Kidney (tissue), 22 donors: ENCODE data around the gene SYT15. TPM values are rescaled to one million over a fixed set of nuclear protein-coding genes. Genes with fewer than 3 reads are reported as not detected.
"Not testable (repeated sequence)": the region's sequence is repeated elsewhere in the genome, so short reads cannot be mapped to it uniquely, and the experiment has no call there.

ENCODE experiments used
- DNase-seq, 5 donors: peaks; one replicate each; pipeline ENCODE4 v3.0.0-alpha.2; 2013 to 2020
- FAIRE-seq: peaks from 2 replicates; lab custom pipeline; 2012; peaks lifted over from hg19 to GRCh38; lab: Jason Lieb, UNC
- H3K27ac ChIP-seq, 2 donors: one replicate each; pipeline ENCODE4 v1.7.0; 2013; ENCODE audit warnings: low read depth in 2 of 2, low read length in 2 of 2, inconsistent platforms in 1 of 2
- H3K27me3 ChIP-seq: one replicate; pipeline ENCODE4 v1.7.1; 2013; ENCODE audit warnings: low read length, inconsistent platforms; ENCODE audit not compliant: control insufficient read depth, insufficient read depth
- H3K36me3 ChIP-seq, 3 donors: one replicate each; pipeline versions ENCODE4 v1.7.0 to v1.7.1; 2013; ENCODE audit warnings: low read length in 3 of 3, control low read depth in 1 of 3, inconsistent platforms in 1 of 3; ENCODE audit not compliant: insufficient read depth in 3 of 3, control insufficient read depth in 2 of 3
- H3K4me1 ChIP-seq, 3 donors: one replicate each; pipeline versions ENCODE4 v1.7.0 to v1.7.1; 2013; ENCODE audit warnings: low read length in 3 of 3, inconsistent platforms in 1 of 3, low read depth in 1 of 3; ENCODE audit not compliant: control insufficient read depth in 2 of 3, insufficient read depth in 2 of 3
- H3K4me3 ChIP-seq, 3 donors: one replicate each; pipeline versions ENCODE4 v1.7.0 to v1.8.1; 2013; ENCODE audit warnings: low read length in 3 of 3, control low read depth in 1 of 3, inconsistent platforms in 1 of 3
- H3K9ac ChIP-seq, 3 donors: one replicate each; pipeline versions ENCODE4 v1.7.0 to v1.7.1; 2013; ENCODE audit warnings: low read length in 3 of 3, control low read depth in 1 of 3, inconsistent platforms in 1 of 3
- H3K9me3 ChIP-seq, 3 donors: one replicate each; pipeline versions ENCODE4 v1.7.0 to v1.7.1; 2013; ENCODE audit warnings: low read length in 3 of 3, control low read depth in 1 of 3, inconsistent platforms in 1 of 3; ENCODE audit not compliant: control insufficient read depth in 2 of 3, insufficient read depth in 1 of 3
- intact Hi-C: fragments of 100-400 bp; cut with DNase I; formaldehyde crosslinking; loops from one replicate; pipeline ENCODE4 v1.11.1; 2022
- long read RNA-seq, 10 donors: library from polyadenylated mRNA in 1 of 10; unstranded in 1 of 10; transcript quantifications; one replicate each; pipeline ENCODE4 v2.0.0 and lab custom pipeline, GENCODE V29; 2021 to 2026
- polyA plus RNA-seq: library from polyadenylated mRNA; stranded (reverse); fragments of 350-450 nt; fragmentation: Illumina TruSeq; extraction: RNeasy Lipid Tissue Mini Kit (QIAGEN cat#74804); gene quantifications from one replicate; pipeline ENCODE4 v1.2.3, GENCODE V29; 2014; ENCODE audit warnings: low read depth, low replicate concordance; ENCODE audit not compliant: insufficient read depth
- total RNA-seq: library from RNA; stranded (reverse); fragmentation: NEBNext Ultra II Directional; extraction: Animal tissue kit (Norgen Biotek cat#: 25700); gene quantifications from one replicate; pipeline ENCODE4 v1.2.1, GENCODE V29; 2021
- TF ChIP-seq, protein P1 (sequence below): IDR thresholded peaks from 3 replicates; pipeline ENCODE4 v1.5.1; 2012; ENCODE audit warnings: mild to moderate bottlenecking, moderate library complexity, borderline replicate concordance; ENCODE audit not compliant: insufficient read depth; ENCODE audit errors: extremely low read depth
- donor health status: control.
- donor health status: control.
- donor health status: control.
- donor health status: control.
- donor health status: control.
- donor health status: DM: yes; HTN: yes; CAD: no.
- donor health status: Normal renal cell carcinoma (clear cell type).

Gene SYT15
- total RNA-seq: 12.7 TPM
- polyA plus RNA-seq: 2.1 TPM
- long read RNA-seq, donor 1, partial matches to known transcripts: 0 of 6 reads
- long read RNA-seq, donor 1, other reads (novel, unspliced or antisense): 6 of 6 reads
- long read RNA-seq, donor 2, partial matches to known transcripts: 5 of 10 reads
- long read RNA-seq, donor 2, other reads (novel, unspliced or antisense): 5 of 10 reads
- long read RNA-seq, donor 3: 0 reads
- long read RNA-seq, donor 4: 0 reads
- long read RNA-seq, donor 5: 0 reads
- long read RNA-seq, donor 6: 0 reads
- long read RNA-seq, donor 7, partial matches to known transcripts: 0 of 1 reads
- long read RNA-seq, donor 7, other reads (novel, unspliced or antisense): 1 of 1 reads
- long read RNA-seq, donor 8, partial matches to known transcripts: 0 of 1 reads
- long read RNA-seq, donor 8, other reads (novel, unspliced or antisense): 0 of 1 reads
- long read RNA-seq, donor 9: 0 reads
- long read RNA-seq, donor 10: 0 reads

DNA sequence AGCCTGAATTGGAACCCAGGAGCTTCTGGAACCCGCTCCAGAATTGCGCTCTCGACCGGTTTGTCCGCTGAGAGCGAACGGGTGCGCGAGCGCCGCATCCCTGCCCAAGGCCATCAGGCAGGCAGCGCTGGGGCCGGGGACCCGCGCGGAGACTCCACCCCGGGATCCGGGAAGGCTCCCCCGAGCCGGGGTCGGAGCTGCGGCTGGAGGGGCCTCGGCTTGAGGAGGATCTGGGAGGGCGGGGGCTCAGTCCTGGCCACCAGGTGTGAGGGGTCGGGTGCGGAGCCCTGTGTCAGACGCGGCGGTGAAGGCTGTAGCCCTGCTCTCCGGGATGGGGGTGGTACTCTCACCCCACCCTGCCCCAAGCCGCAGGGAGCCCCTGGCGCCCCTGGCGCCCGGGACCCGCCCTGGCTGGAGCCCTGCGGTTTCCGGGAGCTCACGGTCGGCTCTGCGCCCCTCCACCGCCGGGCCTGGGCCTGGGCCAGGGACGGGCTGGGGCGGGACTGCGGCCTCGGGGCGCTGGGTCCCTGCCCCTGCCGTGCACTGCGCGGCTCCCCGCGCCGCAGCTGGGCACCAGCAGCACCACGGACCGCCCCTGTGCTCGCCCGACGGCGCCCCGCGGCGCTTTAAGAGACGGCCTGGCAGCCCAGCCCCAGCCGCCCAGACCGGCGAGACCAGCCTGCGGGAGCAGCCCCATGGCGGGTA, at the start of gene SYT15:
Gene SYT15, plus strand, starts transcription at position 655 of the 705 bp plus-strand sequence. Its CDS starts 41 bp downstream, at position 696.
- H3K27ac ChIP-seq, H3K4me3 ChIP-seq, intact Hi-C loops, FAIRE-seq, H3K9me3 ChIP-seq, H3K4me1 ChIP-seq, H3K9ac ChIP-seq, H3K27me3 ChIP-seq, H3K36me3 ChIP-seq: not testable (repeated sequence)
- DNase-seq: peak in 3 of 5 donors; percentile 3 to 25 (median 8)

DNA sequence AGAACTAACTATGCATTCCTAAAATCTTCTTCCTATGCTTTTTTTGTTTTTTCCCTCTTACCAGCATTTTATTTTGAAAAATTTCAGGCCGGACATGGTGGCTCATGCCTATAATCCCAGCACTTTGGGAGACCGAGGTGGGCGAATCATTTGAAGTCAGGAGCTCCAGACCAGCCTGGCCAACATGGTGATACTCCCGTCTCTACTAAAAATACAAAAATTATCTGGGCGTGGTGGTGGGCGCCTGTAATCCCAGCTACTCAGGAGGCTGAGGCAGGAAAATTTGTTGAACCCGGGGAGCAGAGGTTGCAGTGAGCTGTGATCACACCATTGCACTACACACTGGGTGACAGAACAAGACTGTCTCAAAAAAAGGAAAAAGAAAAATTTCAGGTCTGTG, 49.2 kb upstream of the SYT15 start:
- H3K4me3 ChIP-seq, intact Hi-C loops, FAIRE-seq, H3K4me1 ChIP-seq, H3K9ac ChIP-seq, H3K36me3 ChIP-seq, H3K27me3 ChIP-seq, H3K27ac ChIP-seq, H3K9me3 ChIP-seq: not testable (repeated sequence)
- DNase-seq: peak in 1 of 5 donors; percentile 49

- FAIRE-seq (no peak), DNase-seq (peak in 1 of 5 donors; percentile 42)
- Histone ChIP-seq H3K36me3 (peaks cover 0 to 3% (median 0%) of the 10 kb centered on the region in 3 donors), H3K9ac (no peak overlapping the region), H3K9me3 (peaks cover 0 to 5% (median 0%) of the 10 kb centered on the region in 3 donors), H3K27me3 (no peaks in the 10 kb centered on the region), H3K4me3 (no peak overlapping the region), H3K4me1 (no peaks in the 10 kb centered on the region), H3K27ac (no peak overlapping the region)
- TF ChIP-seq, protein P1, sequence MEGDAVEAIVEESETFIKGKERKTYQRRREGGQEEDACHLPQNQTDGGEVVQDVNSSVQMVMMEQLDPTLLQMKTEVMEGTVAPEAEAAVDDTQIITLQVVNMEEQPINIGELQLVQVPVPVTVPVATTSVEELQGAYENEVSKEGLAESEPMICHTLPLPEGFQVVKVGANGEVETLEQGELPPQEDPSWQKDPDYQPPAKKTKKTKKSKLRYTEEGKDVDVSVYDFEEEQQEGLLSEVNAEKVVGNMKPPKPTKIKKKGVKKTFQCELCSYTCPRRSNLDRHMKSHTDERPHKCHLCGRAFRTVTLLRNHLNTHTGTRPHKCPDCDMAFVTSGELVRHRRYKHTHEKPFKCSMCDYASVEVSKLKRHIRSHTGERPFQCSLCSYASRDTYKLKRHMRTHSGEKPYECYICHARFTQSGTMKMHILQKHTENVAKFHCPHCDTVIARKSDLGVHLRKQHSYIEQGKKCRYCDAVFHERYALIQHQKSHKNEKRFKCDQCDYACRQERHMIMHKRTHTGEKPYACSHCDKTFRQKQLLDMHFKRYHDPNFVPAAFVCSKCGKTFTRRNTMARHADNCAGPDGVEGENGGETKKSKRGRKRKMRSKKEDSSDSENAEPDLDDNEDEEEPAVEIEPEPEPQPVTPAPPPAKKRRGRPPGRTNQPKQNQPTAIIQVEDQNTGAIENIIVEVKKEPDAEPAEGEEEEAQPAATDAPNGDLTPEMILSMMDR: no peak
- intact Hi-C loops: no loop called here
These were observed 48.4 kb upstream of the SYT15 start for GRCh38 chr10:46530249-46531186.

GRCh38 chr10:46532256-46532655, 46.7 kb upstream of the SYT15 start:
- H3K9me3 ChIP-seq, H3K4me3 ChIP-seq, H3K9ac ChIP-seq, H3K27me3 ChIP-seq, DNase-seq, intact Hi-C loops, H3K36me3 ChIP-seq, H3K4me1 ChIP-seq, FAIRE-seq, H3K27ac ChIP-seq: not testable (repeated sequence)
